HEK293 (cell line): ENCODE data around the gene CFAP70.

Source experiments
- CTCF ChIA-PET: fragments of 350-600 bp; formaldehyde crosslinking; extraction: SDS; loops from one replicate; lab custom pipeline; 2021; ENCODE audit warnings: antibody characterized with exemption; lab: Yijun Ruan, JAX
- POLR2A ChIA-PET: fragments of 300-600 bp; formaldehyde crosslinking; extraction: SDS; loops from one replicate; lab custom pipeline; 2020; ENCODE audit warnings: antibody characterized with exemption, inconsistent platforms; lab: Yijun Ruan, JAX
- H3K27ac ChIP-seq: fragments of 200-500 bp; sonication (Bioruptor generic); 2 replicates; pipeline ENCODE4 v1.5.1; 2014; ENCODE audit warnings: low read depth, low read length, control low read depth, inconsistent platforms; ENCODE audit errors: extremely low read depth
- H3K36me3 ChIP-seq, 2 experiments: fragments of 200-500 bp in 1 of 2; sonication (Bioruptor generic) in 1 of 2; 1 replicate in 1 of 2; 2 replicates in 1 of 2; pipeline ENCODE4 v1.5.1; 2014 to 2017; ENCODE audit warnings: inconsistent platforms in 2 of 2, low read length in 2 of 2; ENCODE audit not compliant: control insufficient read depth in 2 of 2, insufficient read depth in 1 of 2
- H3K4me1 ChIP-seq: fragments of 200-500 bp; sonication (Bioruptor generic); 2 replicates; pipeline ENCODE4 v1.5.1; 2014; ENCODE audit warnings: mild to moderate bottlenecking, low read length, inconsistent platforms; ENCODE audit not compliant: control insufficient read depth, insufficient read depth
- H3K4me3 ChIP-seq: 2 replicates; pipeline ENCODE4 v1.5.1; 2011; ENCODE audit warnings: low read depth, mild to moderate bottlenecking, control low read depth, low read length, moderate library complexity
- H3K9me3 ChIP-seq: fragments of 200-500 bp; sonication (Bioruptor generic); 2 replicates; pipeline ENCODE4 v1.5.1; 2014; ENCODE audit warnings: low read depth, low read length, inconsistent platforms; ENCODE audit not compliant: control insufficient read depth, insufficient read depth
- EGR2 ChIP-seq: fragments of 450-650 bp; formaldehyde crosslinking; IDR thresholded peaks from 2 replicates; pipeline ENCODE4 v1.5.1; 2016; ENCODE audit warnings: low read depth, missing biosample characterization, missing genetic modification characterization
- HOXC10 ChIP-seq: sonication (generic); formaldehyde crosslinking; IDR thresholded peaks from 2 replicates; pipeline ENCODE4 v1.8.1; 2023; ENCODE audit warnings: mild to moderate bottlenecking, missing genetic modification reagents
- HOXD13 ChIP-seq: sonication (generic); formaldehyde crosslinking; IDR thresholded peaks from 2 replicates; pipeline ENCODE4 v1.8.0; 2022; ENCODE audit warnings: missing genetic modification reagents, borderline replicate concordance
- KLF16 ChIP-seq: fragments of 450-650 bp; formaldehyde crosslinking; IDR thresholded peaks from 2 replicates; pipeline ENCODE4 v1.5.1; 2017; ENCODE audit warnings: missing biosample characterization, missing genetic modification characterization
- SCRT2 ChIP-seq: fragments of 450-650 bp; formaldehyde crosslinking; IDR thresholded peaks from 2 replicates; pipeline ENCODE4 v1.5.1; 2016; ENCODE audit warnings: missing biosample characterization, missing genetic modification characterization
- SP3 ChIP-seq: fragments of 450-650 bp; formaldehyde crosslinking; IDR thresholded peaks from 2 replicates; pipeline ENCODE4 v1.5.1; 2016; ENCODE audit warnings: missing biosample characterization, missing genetic modification characterization
- ZBTB7A ChIP-seq: fragments of 450-650 bp; formaldehyde crosslinking; IDR thresholded peaks from 2 replicates; pipeline ENCODE4 v1.5.1; 2016; ENCODE audit warnings: low read depth, missing biosample characterization, missing genetic modification characterization
- ZFHX2 ChIP-seq: fragments of 450-650 bp; formaldehyde crosslinking; conservative IDR thresholded peaks from 2 replicates; pipeline ENCODE4 v1.5.1; 2016; ENCODE audit warnings: missing biosample characterization, missing genetic modification characterization
- ZIC2 ChIP-seq: fragments of 450-650 bp; formaldehyde crosslinking; IDR thresholded peaks from 2 replicates; pipeline ENCODE4 v1.5.1; 2016; ENCODE audit warnings: missing biosample characterization, missing genetic modification characterization
- ZNF10 ChIP-seq: fragments of 450-650 bp; formaldehyde crosslinking; IDR thresholded peaks from 2 replicates; pipeline ENCODE4 v1.5.1; 2017; ENCODE audit warnings: missing biosample characterization, missing genetic modification characterization
- ZNF138 ChIP-seq: fragments of 450-650 bp; formaldehyde crosslinking; IDR thresholded peaks from 2 replicates; pipeline ENCODE4 v1.5.1; 2016; ENCODE audit warnings: missing biosample characterization, missing genetic modification characterization, borderline replicate concordance
- ZNF146 ChIP-seq: fragments of 450-650 bp; formaldehyde crosslinking; IDR thresholded peaks from 2 replicates; pipeline ENCODE4 v1.5.1; 2016; ENCODE audit warnings: missing biosample characterization, missing genetic modification characterization
- ZNF157 ChIP-seq: fragments of 450-650 bp; formaldehyde crosslinking; IDR thresholded peaks from 2 replicates; pipeline ENCODE4 v1.5.1; 2016; ENCODE audit warnings: missing biosample characterization, missing genetic modification characterization
- ZNF24 ChIP-seq: fragments of 450-650 bp; formaldehyde crosslinking; IDR thresholded peaks from 2 replicates; pipeline ENCODE4 v1.5.1; 2016; ENCODE audit warnings: missing biosample characterization, missing genetic modification characterization
- ZNF292 ChIP-seq: fragments of 450-650 bp; formaldehyde crosslinking; IDR thresholded peaks from 2 replicates; pipeline ENCODE4 v1.5.1; 2016; ENCODE audit warnings: low read depth, missing biosample characterization, missing genetic modification characterization, borderline replicate concordance
- ZNF416 ChIP-seq: fragments of 450-650 bp; formaldehyde crosslinking; IDR thresholded peaks from 2 replicates; pipeline ENCODE4 v1.5.1; 2016; ENCODE audit warnings: missing biosample characterization, missing genetic modification characterization
- ZNF48 ChIP-seq: fragments of 450-650 bp; formaldehyde crosslinking; IDR thresholded peaks from 2 replicates; pipeline ENCODE4 v1.5.1; 2016; ENCODE audit warnings: missing biosample characterization, missing genetic modification characterization
- ZNF501 ChIP-seq: fragments of 450-650 bp; formaldehyde crosslinking; IDR thresholded peaks from 2 replicates; pipeline ENCODE4 v1.5.1; 2016; ENCODE audit warnings: missing biosample characterization, missing genetic modification characterization
- ZNF521 ChIP-seq: fragments of 450-650 bp; formaldehyde crosslinking; IDR thresholded peaks from 2 replicates; pipeline ENCODE4 v1.5.1; 2017; ENCODE audit warnings: missing biosample characterization, mild to moderate bottlenecking, missing genetic modification characterization
- ZNF571 ChIP-seq: fragments of 450-650 bp; formaldehyde crosslinking; IDR thresholded peaks from 2 replicates; pipeline ENCODE4 v1.5.0; 2017; ENCODE audit warnings: missing biosample characterization, missing genetic modification characterization
- ZNF600 ChIP-seq: fragments of 450-650 bp; formaldehyde crosslinking; IDR thresholded peaks from 2 replicates; pipeline ENCODE4 v1.5.1; 2016; ENCODE audit warnings: missing biosample characterization, missing genetic modification characterization
- ZNF645 ChIP-seq: fragments of 450-650 bp; formaldehyde crosslinking; IDR thresholded peaks from 2 replicates; pipeline ENCODE4; 2016; ENCODE audit warnings: missing biosample characterization, missing genetic modification characterization
- ZNF843 ChIP-seq: fragments of 450-650 bp; formaldehyde crosslinking; IDR thresholded peaks from 2 replicates; pipeline ENCODE4 v1.5.1; 2016; ENCODE audit warnings: missing biosample characterization, missing genetic modification characterization
- ZSCAN16 ChIP-seq: fragments of 450-650 bp; formaldehyde crosslinking; IDR thresholded peaks from 2 replicates; pipeline ENCODE4 v1.5.1; 2016; ENCODE audit warnings: missing biosample characterization, missing genetic modification characterization
- TF ChIP-seq, protein P1 (sequence below): fragments of 450-650 bp; formaldehyde crosslinking; conservative IDR thresholded peaks from 2 replicates; pipeline ENCODE4 v1.5.1; 2016; ENCODE audit warnings: low read depth, missing biosample characterization, missing genetic modification characterization

The CFAP70 gene

DNA sequence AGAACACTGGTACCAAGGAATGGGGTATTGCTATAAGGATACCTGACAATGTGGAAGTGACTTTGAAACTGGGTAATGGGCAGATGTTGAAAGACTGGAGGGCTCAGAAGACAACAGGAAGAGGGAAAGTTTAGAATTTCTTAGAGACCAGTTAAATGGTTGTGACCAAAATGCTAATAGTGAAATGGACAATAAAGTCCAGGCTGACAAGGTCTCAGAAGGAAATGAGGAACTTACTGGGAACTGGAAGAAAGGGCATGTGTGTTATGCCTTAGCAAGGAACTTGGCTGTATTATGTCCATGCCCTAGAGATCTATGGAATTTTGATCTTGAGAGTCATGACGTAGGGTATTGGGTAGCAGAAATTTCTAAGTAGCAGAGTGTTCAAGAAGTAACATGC lies 152.8 kb downstream of the CFAP70 start:
- H3K36me3 ChIP-seq: peaks cover 0 to 28% of the 10 kb centered on the region in 2 experiments; a peak in 1 of 3 replicates
- TF ChIP-seq KLF16 (tag by site-specific recombination) (no peak), ZNF157 (tag by site-specific recombination) (no peak), ZNF600 (tag by site-specific recombination) (no peak), ZNF416 (no peak), ZFHX2 (tag by site-specific recombination) (no peak), ZNF48 (no peak), HOXC10 (CRISPR knock-in tag) (no peak), ZNF521 (tag by site-specific recombination) (no peak), HOXD13 (no peak), EGR2 (tag by site-specific recombination) (no peak), ZNF501 (tag by site-specific recombination) (no peak), ZBTB7A (no peak), ZNF571 (no peak)
- TF ChIP-seq, protein P1, sequence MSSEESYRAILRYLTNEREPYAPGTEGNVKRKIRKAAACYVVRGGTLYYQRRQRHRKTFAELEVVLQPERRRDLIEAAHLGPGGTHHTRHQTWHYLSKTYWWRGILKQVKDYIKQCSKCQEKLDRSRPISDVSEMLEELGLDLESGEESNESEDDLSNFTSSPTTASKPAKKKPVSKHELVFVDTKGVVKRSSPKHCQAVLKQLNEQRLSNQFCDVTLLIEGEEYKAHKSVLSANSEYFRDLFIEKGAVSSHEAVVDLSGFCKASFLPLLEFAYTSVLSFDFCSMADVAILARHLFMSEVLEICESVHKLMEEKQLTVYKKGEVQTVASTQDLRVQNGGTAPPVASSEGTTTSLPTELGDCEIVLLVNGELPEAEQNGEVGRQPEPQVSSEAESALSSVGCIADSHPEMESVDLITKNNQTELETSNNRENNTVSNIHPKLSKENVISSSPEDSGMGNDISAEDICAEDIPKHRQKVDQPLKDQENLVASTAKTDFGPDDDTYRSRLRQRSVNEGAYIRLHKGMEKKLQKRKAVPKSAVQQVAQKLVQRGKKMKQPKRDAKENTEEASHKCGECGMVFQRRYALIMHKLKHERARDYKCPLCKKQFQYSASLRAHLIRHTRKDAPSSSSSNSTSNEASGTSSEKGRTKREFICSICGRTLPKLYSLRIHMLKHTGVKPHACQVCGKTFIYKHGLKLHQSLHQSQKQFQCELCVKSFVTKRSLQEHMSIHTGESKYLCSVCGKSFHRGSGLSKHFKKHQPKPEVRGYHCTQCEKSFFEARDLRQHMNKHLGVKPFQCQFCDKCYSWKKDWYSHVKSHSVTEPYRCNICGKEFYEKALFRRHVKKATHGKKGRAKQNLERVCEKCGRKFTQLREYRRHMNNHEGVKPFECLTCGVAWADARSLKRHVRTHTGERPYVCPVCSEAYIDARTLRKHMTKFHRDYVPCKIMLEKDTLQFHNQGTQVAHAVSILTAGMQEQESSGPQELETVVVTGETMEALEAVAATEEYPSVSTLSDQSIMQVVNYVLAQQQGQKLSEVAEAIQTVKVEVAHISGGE (tag by site-specific recombination): no peak
- H3K4me1 ChIP-seq: no peaks in the 10 kb centered on the region
- ChIA-PET POLR2A (no interaction called here), CTCF (interaction anchor here (0.6 to 1.3 kb wide), 2 partner anchors 12 to 21 kb away, joined by 3 to 8 read pairs; no protein-coding TSS in a partner anchor)
- H3K4me3 ChIP-seq: no peak overlapping the region
- no peaks in the 10 kb centered on the region for H3K9me3 ChIP-seq
- H3K27ac ChIP-seq: no peak overlapping the region

DNA sequence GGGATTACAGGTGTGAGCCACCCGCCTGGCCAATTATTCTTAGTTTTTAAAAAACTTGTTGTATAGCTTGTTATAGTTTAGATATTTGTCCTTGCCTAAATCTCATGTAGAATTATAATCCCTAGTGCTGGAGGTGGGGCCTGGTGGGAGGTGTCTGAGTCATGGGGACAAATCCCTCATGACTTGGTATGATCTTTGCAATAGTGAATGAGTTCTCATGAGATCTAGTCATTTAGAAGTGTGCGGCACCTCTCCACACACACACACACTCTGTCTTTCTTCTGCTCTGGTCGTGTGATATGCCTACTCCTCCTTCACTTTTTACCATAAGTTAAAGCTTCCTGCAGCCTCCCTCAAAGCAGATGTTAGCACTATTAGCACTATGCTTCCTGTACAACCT lies 153.6 kb downstream of the CFAP70 start:
- no peaks in the 10 kb centered on the region for H3K4me1 ChIP-seq
- no peak overlapping the region for H3K4me3 ChIP-seq
- CTCF ChIA-PET: interaction anchor here (0.6 to 1.3 kb wide), 2 partner anchors 13 to 337 kb away, joined by 3 to 8 read pairs; no protein-coding TSS in a partner anchor
- no peak for TF ChIP-seq ZNF10 (tag by site-specific recombination)
- no peak for TF ChIP-seq ZNF292 (tag by site-specific recombination)
- TF ChIP-seq ZIC2 (tag by site-specific recombination): no peak
- no peak for TF ChIP-seq ZNF24
- TF ChIP-seq ZNF645 (tag by site-specific recombination): no peak
- TF ChIP-seq ZNF146: no peak
- no peak for TF ChIP-seq ZNF416
- no peak for TF ChIP-seq ZNF843
- TF ChIP-seq ZNF138: no peak
- TF ChIP-seq ZSCAN16 (tag by site-specific recombination): no peak
- TF ChIP-seq SP3 (tag by site-specific recombination): no peak
- TF ChIP-seq SCRT2 (tag by site-specific recombination): no peak
- no peaks in the 10 kb centered on the region for H3K9me3 ChIP-seq
- POLR2A ChIA-PET: no interaction called here
- H3K27ac ChIP-seq: no peak overlapping the region
- H3K36me3 ChIP-seq: peaks cover 0 to 23% of the 10 kb centered on the region in 2 experiments; a peak in 1 of 3 replicates
